Keratinocyte (primary cell): ENCODE measurements around the gene HOXA6. TPM values are rescaled to one million over a fixed set of nuclear protein-coding genes. Genes with fewer than 3 reads are reported as not detected.
A peak's percentile ranks its signal among the peaks of the same experiment; 100 is the strongest.

Experiments used
- DNase-seq: peaks from one replicate; pipeline ENCODE4 v3.0.0-alpha.2; 2011; ENCODE audit warnings: low read depth, missing footprints, low spot score
- FAIRE-seq: peaks from 2 replicates; lab custom pipeline; 2011; peaks lifted over from hg19 to GRCh38; lab: Jason Lieb, UNC
- H2AFZ ChIP-seq: 2 replicates; pipeline ENCODE4 v1.6.0; 2012; ENCODE audit warnings: low read length, control low read depth, inconsistent platforms; ENCODE audit not compliant: control insufficient read depth
- H3K27ac ChIP-seq: 2 replicates; pipeline ENCODE4 v1.5.1; 2011; ENCODE audit warnings: low read length; ENCODE audit not compliant: control insufficient read depth, insufficient read depth
- H3K27me3 ChIP-seq: 3 replicates; pipeline ENCODE4 v1.6.0; 2011; ENCODE audit warnings: low read length; ENCODE audit not compliant: control insufficient read depth, insufficient read depth; ENCODE audit errors: extremely low read depth
- H3K36me3 ChIP-seq, 2 experiments: 2 replicates in 1 of 2; 3 replicates in 1 of 2; pipeline ENCODE4 v1.5.1; 2011; ENCODE audit warnings: low read length in 2 of 2, mild to moderate bottlenecking in 1 of 2; ENCODE audit not compliant: control insufficient read depth in 2 of 2, insufficient read depth in 2 of 2; ENCODE audit errors: extremely low read depth in 1 of 2
- H3K4me1 ChIP-seq: 3 replicates; pipeline ENCODE4 v1.5.1; 2011; ENCODE audit warnings: low read length; ENCODE audit not compliant: control insufficient read depth, insufficient read depth; ENCODE audit errors: extremely low read depth
- H3K4me2 ChIP-seq: 3 replicates; pipeline ENCODE4 v1.6.0; 2011; ENCODE audit warnings: low read depth, low read length; ENCODE audit not compliant: control insufficient read depth, insufficient read depth; ENCODE audit errors: extremely low read depth
- H3K4me3 ChIP-seq, 3 experiments: fragments of 200-600 bp in 1 of 3; sonication (generic) in 1 of 3; 2 replicates in 2 of 3; 3 replicates in 1 of 3; pipeline ENCODE4 v1.5.1; 2011 to 2016; ENCODE audit warnings: low read length in 3 of 3, mild to moderate bottlenecking in 3 of 3, control low read depth in 2 of 3, inconsistent platforms in 1 of 3, low read depth in 1 of 3, mixed read lengths in 1 of 3, mixed run types in 1 of 3, moderate library complexity in 1 of 3; ENCODE audit not compliant: control insufficient read depth in 2 of 3, insufficient read depth in 2 of 3; ENCODE audit errors: extremely low read depth in 1 of 3
- H3K79me2 ChIP-seq: 2 replicates; pipeline ENCODE4 v1.6.0; 2012; ENCODE audit warnings: low read length; ENCODE audit not compliant: control insufficient read depth, insufficient read depth
- H3K9ac ChIP-seq: 3 replicates; pipeline ENCODE4 v1.6.0; 2011; ENCODE audit warnings: low read length; ENCODE audit not compliant: control insufficient read depth, insufficient read depth; ENCODE audit errors: extremely low read depth
- H3K9me1 ChIP-seq: 3 replicates; pipeline ENCODE4 v1.6.0; 2011; ENCODE audit warnings: low read length; ENCODE audit not compliant: control insufficient read depth, insufficient read depth; ENCODE audit errors: extremely low read depth
- H3K9me3 ChIP-seq: 2 replicates; pipeline ENCODE4 v1.5.1; 2012; ENCODE audit warnings: low read depth, low read length; ENCODE audit not compliant: control insufficient read depth
- H4K20me1 ChIP-seq: 3 replicates; pipeline ENCODE4 v1.6.0; 2011; ENCODE audit warnings: low read length; ENCODE audit not compliant: control insufficient read depth, insufficient read depth; ENCODE audit errors: extremely low read depth
- EZH2 ChIP-seq: IDR thresholded peaks from one replicate; pipeline ENCODE4 v1.6.1; 2012; ENCODE audit warnings: inconsistent platforms, mild to moderate bottlenecking, low read length, moderate library complexity
- dilution Hi-C: fragments of 300-500 bp; cut with MboI; formaldehyde crosslinking; loops from one replicate; pipeline ENCODE4 v1.7.0; 2020; ENCODE audit warnings: low sequenced_read_pairs; ENCODE audit not compliant: extremely low pct_ligation_motif_present
- polyA plus RNA-seq, 5 experiments: library from polyadenylated mRNA; depleted of rRNA in 3 of 5; stranded (reverse) in 3 of 5; stranded (forward) in 1 of 5; unstranded in 1 of 5; fragments of >200 nt; gene quantifications; 1 replicate in 1 of 5; 2 replicates in 3 of 5; 3 replicates in 1 of 5; pipeline versions ENCODE4 v1.2.1 to v1.2.3, GENCODE V29; 2011 to 2012; ENCODE audit warnings: missing spikeins in 2 of 5, low read depth in 1 of 5, low replicate concordance in 1 of 5
- TF ChIP-seq, protein P1 (sequence below), 3 experiments: IDR thresholded peaks in 1 of 3; conservative IDR thresholded peaks in 1 of 3; optimal IDR thresholded peaks in 1 of 3; 2 replicates in 2 of 3; 3 replicates in 1 of 3; pipeline versions ENCODE3 to v1.5.1; 2011; ENCODE audit warnings: low read length in 3 of 3, mild to moderate bottlenecking in 3 of 3, moderate library complexity in 2 of 3, control low read depth in 1 of 3, inconsistent platforms in 1 of 3; ENCODE audit not compliant: insufficient read depth in 2 of 3; ENCODE audit errors: extremely low read depth in 1 of 3

Gene HOXA6
- polyA plus RNA-seq, 1 donor (not counting 4 experiments of a cell fraction or from before 2014, with no cell fraction given), result 0.54 TPM

DNA sequence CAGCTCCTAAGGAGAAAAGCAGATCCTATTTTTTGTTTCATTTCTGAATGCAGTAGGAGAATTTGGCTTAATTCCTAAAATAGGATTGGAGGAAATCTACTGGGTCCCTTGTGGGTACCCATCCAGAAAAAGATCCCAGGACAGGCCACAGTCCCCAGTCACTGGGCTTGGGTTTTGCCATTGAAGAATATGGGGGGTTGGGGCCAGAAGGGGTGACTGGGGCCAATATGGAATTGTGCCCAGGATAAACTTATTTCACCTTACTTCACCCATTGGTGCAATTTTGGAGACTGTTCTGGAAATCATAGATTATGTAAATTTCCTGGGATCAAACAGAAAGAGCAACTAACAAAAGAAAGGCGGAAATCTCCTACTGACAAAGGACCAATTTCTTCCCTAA is 9.1 kb downstream of the HOXA6 start:
- FAIRE-seq (no peak), DNase-seq (no peak)
- no peak overlapping the region for H2AFZ ChIP-seq
- dilution Hi-C loops, result no loop called here
- no peaks in the 10 kb centered on the region for H3K27me3 ChIP-seq
- H4K20me1 ChIP-seq, result no peaks in the 10 kb centered on the region
- H3K4me1 ChIP-seq, result peaks cover 50% of the 10 kb centered on the region
- H3K36me3 ChIP-seq, result peaks cover 0 to 4% of the 10 kb centered on the region in 2 experiments
- no peaks in the 10 kb centered on the region for H3K9me1 ChIP-seq
- peaks cover 40% of the 10 kb centered on the region for H3K79me2 ChIP-seq
- peak overlapping the region in 2 of 3 experiments; percentile 57 to 93 for H3K4me3 ChIP-seq
- no peaks in the 10 kb centered on the region for H3K9me3 ChIP-seq
- peak overlapping the region; percentile 92 for H3K27ac ChIP-seq
- peak overlapping the region; percentile 93 for H3K9ac ChIP-seq
- TF ChIP-seq, protein P1, sequence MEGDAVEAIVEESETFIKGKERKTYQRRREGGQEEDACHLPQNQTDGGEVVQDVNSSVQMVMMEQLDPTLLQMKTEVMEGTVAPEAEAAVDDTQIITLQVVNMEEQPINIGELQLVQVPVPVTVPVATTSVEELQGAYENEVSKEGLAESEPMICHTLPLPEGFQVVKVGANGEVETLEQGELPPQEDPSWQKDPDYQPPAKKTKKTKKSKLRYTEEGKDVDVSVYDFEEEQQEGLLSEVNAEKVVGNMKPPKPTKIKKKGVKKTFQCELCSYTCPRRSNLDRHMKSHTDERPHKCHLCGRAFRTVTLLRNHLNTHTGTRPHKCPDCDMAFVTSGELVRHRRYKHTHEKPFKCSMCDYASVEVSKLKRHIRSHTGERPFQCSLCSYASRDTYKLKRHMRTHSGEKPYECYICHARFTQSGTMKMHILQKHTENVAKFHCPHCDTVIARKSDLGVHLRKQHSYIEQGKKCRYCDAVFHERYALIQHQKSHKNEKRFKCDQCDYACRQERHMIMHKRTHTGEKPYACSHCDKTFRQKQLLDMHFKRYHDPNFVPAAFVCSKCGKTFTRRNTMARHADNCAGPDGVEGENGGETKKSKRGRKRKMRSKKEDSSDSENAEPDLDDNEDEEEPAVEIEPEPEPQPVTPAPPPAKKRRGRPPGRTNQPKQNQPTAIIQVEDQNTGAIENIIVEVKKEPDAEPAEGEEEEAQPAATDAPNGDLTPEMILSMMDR (optimal IDR thresholded peaks at IDR 0.05 in 1 of 3, IDR thresholded peaks at IDR 0.05 in 1 of 3, conservative IDR thresholded peaks at IDR 0.05 in 1 of 3; ENCODE audit: extremely low read depth in 1 of 3, insufficient read depth in 2 of 3, low read length in 3 of 3), result no peak
- no peak for TF ChIP-seq EZH2
- H3K4me2 ChIP-seq, result peak overlapping the region; percentile 92

DNA sequence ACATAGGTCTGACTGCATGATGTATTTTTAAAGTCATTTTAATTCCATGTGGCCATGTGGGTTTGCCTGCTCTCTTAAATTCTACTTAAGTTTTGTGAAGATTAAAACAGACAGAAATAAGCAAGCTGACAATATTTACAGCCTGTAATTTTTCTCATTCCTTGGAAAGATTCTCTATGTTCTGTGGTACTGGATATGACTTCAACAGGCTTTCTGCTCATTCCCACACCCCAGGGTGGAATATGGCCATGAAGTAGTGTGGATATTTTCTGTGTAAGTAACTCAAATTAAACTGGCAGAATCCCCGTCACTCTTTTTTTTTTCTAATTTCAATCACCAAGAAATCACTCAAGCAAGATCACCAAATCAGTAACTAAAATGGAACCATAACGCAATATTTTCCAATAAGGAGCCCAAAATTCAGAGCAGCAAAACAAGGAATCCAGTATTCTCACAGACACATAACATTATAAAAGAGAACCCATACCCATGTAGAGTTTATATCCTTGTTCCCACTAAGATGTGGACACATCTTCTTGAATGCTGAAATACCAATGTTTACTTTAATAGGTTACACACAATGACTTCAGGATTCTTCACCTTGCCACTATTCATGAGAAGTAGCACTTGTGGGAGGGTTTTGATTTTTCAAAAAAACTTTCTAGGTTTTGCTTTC is 9.8 kb downstream of the HOXA6 start:
- Histone ChIP-seq H3K27ac (peak overlapping the region; percentile 92), H3K9me3 (no peaks in the 10 kb centered on the region), H3K27me3 (no peaks in the 10 kb centered on the region), H3K9me1 (no peaks in the 10 kb centered on the region), H2AFZ (no peak overlapping the region), H3K79me2 (peaks cover 39% of the 10 kb centered on the region), H3K9ac (peak overlapping the region; percentile 31), H3K4me1 (peaks cover 53% of the 10 kb centered on the region), H3K36me3 (peaks cover 0 to 4% of the 10 kb centered on the region in 2 experiments), H4K20me1 (no peaks in the 10 kb centered on the region), H3K4me3 (no peak overlapping the region), H3K4me2 (peak overlapping the region; percentile 92)
- TF ChIP-seq, protein P1 (optimal IDR thresholded peaks at IDR 0.05 in 1 of 3, IDR thresholded peaks at IDR 0.05 in 1 of 3, conservative IDR thresholded peaks at IDR 0.05 in 1 of 3; ENCODE audit: extremely low read depth in 1 of 3, insufficient read depth in 2 of 3, low read length in 3 of 3), result no peak
- no peak for TF ChIP-seq EZH2
- dilution Hi-C loops, result no loop called here
- no peak for DNase-seq
- FAIRE-seq, result no peak
